OCI-LY7 (cell line): Measurements from ENCODE around the gene COPS9.

Source experiments
- EZH2phosphoT487 ChIP-seq: fragments of 200-600 bp; sonication (generic); IDR thresholded peaks from 2 replicates; pipeline ENCODE4 v1.6.1; 2018; ENCODE audit warnings: low read depth, borderline replicate concordance, mild to moderate bottlenecking, mixed run types, antibody characterized with exemption, low read length, moderate library complexity, mixed read lengths
- TF ChIP-seq, protein P1 (sequence below): fragments of 200-600 bp; sonication (generic); conservative IDR thresholded peaks from 2 replicates; pipeline ENCODE4 v1.5.1; 2014; ENCODE audit warnings: mild to moderate bottlenecking, antibody characterized with exemption, low read length, moderate library complexity, mixed read lengths

DNA sequence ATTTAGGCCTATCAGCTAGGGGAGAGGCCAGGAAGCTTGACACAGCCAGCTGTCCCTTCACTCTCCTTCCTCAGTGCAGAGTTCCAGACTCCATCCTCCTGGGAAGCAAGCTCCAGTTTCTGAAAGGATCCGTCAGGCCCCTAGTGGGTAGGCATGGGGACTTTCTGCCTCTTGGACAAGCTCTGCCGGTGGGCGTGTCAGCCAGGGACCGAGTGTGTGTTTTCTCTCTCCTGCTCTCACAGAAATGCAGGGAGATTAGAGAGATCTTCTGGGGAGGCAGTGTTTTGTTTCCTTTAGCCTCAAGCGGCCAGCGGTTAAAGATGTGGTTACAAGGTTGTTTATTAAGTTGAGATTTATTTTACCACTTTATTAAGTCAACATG is 34.2 kb upstream of the COPS9 start:
- TF ChIP-seq, protein P1, sequence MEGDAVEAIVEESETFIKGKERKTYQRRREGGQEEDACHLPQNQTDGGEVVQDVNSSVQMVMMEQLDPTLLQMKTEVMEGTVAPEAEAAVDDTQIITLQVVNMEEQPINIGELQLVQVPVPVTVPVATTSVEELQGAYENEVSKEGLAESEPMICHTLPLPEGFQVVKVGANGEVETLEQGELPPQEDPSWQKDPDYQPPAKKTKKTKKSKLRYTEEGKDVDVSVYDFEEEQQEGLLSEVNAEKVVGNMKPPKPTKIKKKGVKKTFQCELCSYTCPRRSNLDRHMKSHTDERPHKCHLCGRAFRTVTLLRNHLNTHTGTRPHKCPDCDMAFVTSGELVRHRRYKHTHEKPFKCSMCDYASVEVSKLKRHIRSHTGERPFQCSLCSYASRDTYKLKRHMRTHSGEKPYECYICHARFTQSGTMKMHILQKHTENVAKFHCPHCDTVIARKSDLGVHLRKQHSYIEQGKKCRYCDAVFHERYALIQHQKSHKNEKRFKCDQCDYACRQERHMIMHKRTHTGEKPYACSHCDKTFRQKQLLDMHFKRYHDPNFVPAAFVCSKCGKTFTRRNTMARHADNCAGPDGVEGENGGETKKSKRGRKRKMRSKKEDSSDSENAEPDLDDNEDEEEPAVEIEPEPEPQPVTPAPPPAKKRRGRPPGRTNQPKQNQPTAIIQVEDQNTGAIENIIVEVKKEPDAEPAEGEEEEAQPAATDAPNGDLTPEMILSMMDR, result no peak
- TF ChIP-seq EZH2phosphoT487, result no peak
